Measurements from ENCODE around the gene GFPT1. TPM values are rescaled to one million over a fixed set of nuclear protein-coding genes. Genes with fewer than 3 reads are reported as not detected.

GFPT1 gene
- total RNA-seq, 2 donors from 2014 or later = 45.6 to 53.1 TPM

GRCh38 chr2:69345434-69345833, 41.6 kb downstream of the GFPT1 start:
- TF ChIP-seq, protein P1, sequence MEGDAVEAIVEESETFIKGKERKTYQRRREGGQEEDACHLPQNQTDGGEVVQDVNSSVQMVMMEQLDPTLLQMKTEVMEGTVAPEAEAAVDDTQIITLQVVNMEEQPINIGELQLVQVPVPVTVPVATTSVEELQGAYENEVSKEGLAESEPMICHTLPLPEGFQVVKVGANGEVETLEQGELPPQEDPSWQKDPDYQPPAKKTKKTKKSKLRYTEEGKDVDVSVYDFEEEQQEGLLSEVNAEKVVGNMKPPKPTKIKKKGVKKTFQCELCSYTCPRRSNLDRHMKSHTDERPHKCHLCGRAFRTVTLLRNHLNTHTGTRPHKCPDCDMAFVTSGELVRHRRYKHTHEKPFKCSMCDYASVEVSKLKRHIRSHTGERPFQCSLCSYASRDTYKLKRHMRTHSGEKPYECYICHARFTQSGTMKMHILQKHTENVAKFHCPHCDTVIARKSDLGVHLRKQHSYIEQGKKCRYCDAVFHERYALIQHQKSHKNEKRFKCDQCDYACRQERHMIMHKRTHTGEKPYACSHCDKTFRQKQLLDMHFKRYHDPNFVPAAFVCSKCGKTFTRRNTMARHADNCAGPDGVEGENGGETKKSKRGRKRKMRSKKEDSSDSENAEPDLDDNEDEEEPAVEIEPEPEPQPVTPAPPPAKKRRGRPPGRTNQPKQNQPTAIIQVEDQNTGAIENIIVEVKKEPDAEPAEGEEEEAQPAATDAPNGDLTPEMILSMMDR (IDR thresholded peaks at IDR 0.05) = no peak
- Histone ChIP-seq H3K4me1 (ENCODE audit: control insufficient read depth in 1 of 2, low read depth in 2 of 2) (peaks cover 5 to 7% of the 10 kb centered on the region in 2 donors), H3K4me3 (no peak overlapping the region), H3K27ac (no peak overlapping the region), H3K27me3 (replicated peaks; ENCODE audit: insufficient read depth) (no peaks in the 10 kb centered on the region), H3K9me3 (no peaks in the 10 kb centered on the region), H3K36me3 (peaks cover 79% of the 10 kb centered on the region)
- ATAC-seq (ENCODE audit: insufficient number of reproducible peaks, low FRiP score, low read depth) (no peak), DNase-seq (ENCODE audit: low spot score) (no peak)

- TF ChIP-seq, protein P1 (IDR thresholded peaks at IDR 0.05) = no peak
- ATAC-seq (ENCODE audit: insufficient number of reproducible peaks, low FRiP score, low read depth) (no peak), DNase-seq (ENCODE audit: low spot score) (no peak)
- no peaks in the 10 kb centered on the region for H3K9me3 ChIP-seq
- H3K27ac ChIP-seq = no peak overlapping the region
- peaks cover 70% of the 10 kb centered on the region for H3K36me3 ChIP-seq
- H3K27me3 ChIP-seq (replicated peaks; ENCODE audit: insufficient read depth) = no peaks in the 10 kb centered on the region
- H3K4me1 ChIP-seq (ENCODE audit: control insufficient read depth in 1 of 2, low read depth in 2 of 2) = peaks cover 5 to 13% of the 10 kb centered on the region in 2 donors
- H3K4me3 ChIP-seq = no peak overlapping the region
Observed at GRCh38 chr2:69344305-69344704, 42.7 kb downstream of the GFPT1 start.

- Histone ChIP-seq H3K27ac (peak overlapping the region in 1 of 2 donors; percentile 31), H3K36me3 (peaks cover 56% of the 10 kb centered on the region), H3K9me3 (no peaks in the 10 kb centered on the region), H3K27me3 (replicated peaks; ENCODE audit: insufficient read depth) (no peaks in the 10 kb centered on the region), H3K4me1 (ENCODE audit: control insufficient read depth in 1 of 2, low read depth in 2 of 2) (peaks cover 5 to 13% of the 10 kb centered on the region in 2 donors), H3K4me3 (no peak overlapping the region)
- DNase-seq (ENCODE audit: low spot score) (no peak), ATAC-seq (ENCODE audit: insufficient number of reproducible peaks, low FRiP score, low read depth) (no peak)
- TF ChIP-seq, protein P1 (IDR thresholded peaks at IDR 0.05) = no peak
Observed at GRCh38 chr2:69340101-69340775, 46.8 kb downstream of the GFPT1 start.

- Histone ChIP-seq H3K4me3 (no peak overlapping the region), H3K27ac (no peak overlapping the region), H3K36me3 (peaks cover 14% of the 10 kb centered on the region), H3K27me3 (replicated peaks; ENCODE audit: insufficient read depth) (no peaks in the 10 kb centered on the region), H3K9me3 (no peaks in the 10 kb centered on the region), H3K4me1 (ENCODE audit: control insufficient read depth in 1 of 2, low read depth in 2 of 2) (peaks cover 0 to 10% of the 10 kb centered on the region in 2 donors)
- ATAC-seq (ENCODE audit: insufficient number of reproducible peaks, low FRiP score, low read depth) (no peak), DNase-seq (ENCODE audit: low spot score) (no peak)
- TF ChIP-seq, protein P1 (IDR thresholded peaks at IDR 0.05) = no peak
Observed at GRCh38 chr2:69335311-69335710, 51.7 kb downstream of the GFPT1 start.

DNA sequence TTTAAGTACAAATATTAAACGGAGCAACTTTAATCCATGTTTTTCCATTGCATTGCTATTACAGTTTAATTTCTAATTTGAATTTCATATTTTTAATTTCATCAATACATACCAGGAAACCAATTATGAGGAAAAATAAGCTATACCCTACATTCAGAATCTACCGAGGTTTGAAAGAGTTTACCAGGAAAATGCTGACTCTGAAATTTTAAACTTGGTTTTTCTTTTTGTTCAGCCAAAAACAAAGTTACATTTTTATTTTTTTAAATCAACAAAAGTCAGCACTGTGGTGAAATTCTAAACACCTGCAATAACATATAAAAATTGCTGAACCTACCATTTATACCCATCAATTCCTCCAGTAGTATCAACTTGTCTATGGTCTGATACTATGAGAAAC, 53.7 kb downstream of the GFPT1 start:
- TF ChIP-seq, protein P1 (IDR thresholded peaks at IDR 0.05) = no peak
- DNase-seq (ENCODE audit: low spot score) (no peak), ATAC-seq (ENCODE audit: insufficient number of reproducible peaks, low FRiP score, low read depth) (no peak)
- H3K27me3 ChIP-seq (replicated peaks; ENCODE audit: insufficient read depth) = no peaks in the 10 kb centered on the region
- H3K9me3 ChIP-seq = no peaks in the 10 kb centered on the region
- no peak overlapping the region for H3K4me3 ChIP-seq
- peaks cover 0 to 5% of the 10 kb centered on the region in 2 donors for H3K4me1 ChIP-seq (ENCODE audit: control insufficient read depth in 1 of 2, low read depth in 2 of 2)
- H3K27ac ChIP-seq = no peak overlapping the region
- peaks cover 18% of the 10 kb centered on the region for H3K36me3 ChIP-seq
